ENCODE data around the gene PRC1. TPM values are rescaled to one million over a fixed set of nuclear protein-coding genes. Genes with fewer than 3 reads are reported as not detected.

PRC1 gene
- polyA plus RNA-seq, 1 experiment = 199 TPM

DNA sequence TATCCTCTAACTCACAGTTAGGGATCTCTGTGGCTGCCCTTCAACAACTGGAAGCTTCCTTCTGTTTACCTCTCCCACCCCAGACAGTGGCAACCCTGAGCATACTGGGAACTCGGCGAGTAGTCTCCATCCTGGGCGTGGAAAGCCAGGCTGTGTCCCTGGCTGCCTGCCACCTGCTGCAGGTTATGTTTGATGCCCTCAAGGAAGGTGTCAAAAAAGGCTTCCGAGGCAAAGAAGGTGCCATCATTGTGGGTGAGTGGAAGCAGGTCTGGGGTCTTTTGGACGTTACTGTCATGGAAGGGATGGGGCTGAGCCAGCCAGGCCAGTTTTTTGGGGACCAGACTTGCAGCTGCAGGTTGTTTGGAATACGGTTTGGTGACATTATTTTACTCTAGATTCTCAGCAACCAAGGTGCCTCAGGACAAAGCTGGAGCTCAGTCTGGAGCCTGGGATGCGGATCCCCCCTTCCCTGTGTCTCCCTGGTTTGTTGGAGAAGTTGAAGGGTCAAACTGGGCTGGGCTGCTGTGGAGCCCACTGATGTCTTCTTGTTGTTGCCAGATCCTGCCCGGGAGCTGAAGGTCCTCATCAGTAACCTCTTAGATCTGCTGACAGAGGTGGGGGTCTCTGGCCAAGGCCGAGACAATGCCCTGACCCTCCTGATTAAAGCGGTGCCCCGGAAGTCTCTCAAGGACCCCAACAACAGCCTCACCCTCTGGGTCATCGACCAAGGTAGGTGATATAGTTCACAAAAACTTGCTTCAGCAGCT lies 51.8 kb downstream of the PRC1 start:
- DNase-seq (ENCODE audit: low read depth) = no peak
- Histone ChIP-seq H3K36me3 (ENCODE audit: control insufficient read depth, insufficient read depth, low read length) (peaks cover 49% of the 10 kb centered on the region), H3K27me3 (ENCODE audit: control insufficient read depth, insufficient read depth, low read length) (no peaks in the 10 kb centered on the region), H3K4me3 (ENCODE audit: low read depth, low read length) (no peak overlapping the region)
- TF ChIP-seq CTCF (IDR thresholded peaks at IDR 0.05; ENCODE audit: insufficient read depth, low read depth, low read length) = no peak
- CTCF ChIA-PET = interaction anchor here (1.3 to 10.2 kb wide), 4 partner anchors 9 to 90 kb away, joined by 3 to 87 read pairs (median 7); partner anchors contain the start of genes HDDC3, RCCD1 and UNC45A
- POLR2A ChIA-PET = no interaction called here

GRCh38 chr15:90941038-90941437 lies 53.3 kb downstream of the PRC1 start:
- CTCF ChIA-PET = interaction anchor here (10.2 kb wide), 1 partner anchor 7 kb away, joined by 87 read pairs; the partner anchor contains the start of genes HDDC3 and UNC45A

GRCh38 chr15:90939756-90940155 lies 54.6 kb downstream of the PRC1 start:
- ChIA-PET POLR2A (no interaction called here), CTCF (interaction anchor here (0.6 to 0.8 kb wide), 2 partner anchors 37 to 286 kb away, joined by 3 read pairs; no protein-coding TSS in a partner anchor)
- no peak for TF ChIP-seq CTCF (IDR thresholded peaks at IDR 0.05; ENCODE audit: insufficient read depth, low read depth, low read length)
- no peak for DNase-seq (ENCODE audit: low read depth)
- Histone ChIP-seq H3K4me3 (ENCODE audit: low read depth, low read length) (no peak overlapping the region), H3K36me3 (ENCODE audit: control insufficient read depth, insufficient read depth, low read length) (peaks cover 38% of the 10 kb centered on the region), H3K27me3 (ENCODE audit: control insufficient read depth, insufficient read depth, low read length) (no peaks in the 10 kb centered on the region)

More at GRCh38 chr15:90941038-90941437, 53.3 kb downstream of the PRC1 start:
- POLR2A ChIA-PET = no interaction called here
- no peak for TF ChIP-seq CTCF (IDR thresholded peaks at IDR 0.05; ENCODE audit: insufficient read depth, low read depth, low read length)
- H3K27me3 ChIP-seq (ENCODE audit: control insufficient read depth, insufficient read depth, low read length) = no peaks in the 10 kb centered on the region
- DNase-seq (ENCODE audit: low read depth) = no peak
- H3K4me3 ChIP-seq (ENCODE audit: low read depth, low read length) = no peak overlapping the region
- peaks cover 42% of the 10 kb centered on the region for H3K36me3 ChIP-seq (ENCODE audit: control insufficient read depth, insufficient read depth, low read length)

DNA sequence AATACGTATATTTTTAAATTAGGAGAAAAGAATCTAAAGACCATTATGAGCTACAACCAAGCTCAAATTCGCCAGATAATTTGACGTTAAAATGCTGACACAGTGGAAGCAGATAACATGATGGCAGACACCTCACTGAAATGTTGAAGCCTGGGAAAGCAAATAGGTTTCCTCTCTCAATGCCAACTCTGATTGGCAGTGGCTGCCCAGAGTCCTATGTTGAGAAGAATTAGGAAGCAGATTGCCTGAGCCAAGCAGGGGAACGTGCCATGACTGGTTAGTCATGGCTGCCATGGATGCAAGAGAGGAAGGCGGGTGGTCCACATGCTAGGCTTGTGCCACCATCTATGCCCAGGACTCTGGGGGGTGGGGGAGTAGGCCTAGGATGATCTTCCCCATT lies 56.1 kb downstream of the PRC1 start:
- CTCF ChIA-PET = no interaction called here
- DNase-seq (ENCODE audit: low read depth) = no peak
- POLR2A ChIA-PET = no interaction called here
- no peak for TF ChIP-seq CTCF (IDR thresholded peaks at IDR 0.05; ENCODE audit: insufficient read depth, low read depth, low read length)
- no peak overlapping the region for H3K4me3 ChIP-seq (ENCODE audit: low read depth, low read length)
- peaks cover 31% of the 10 kb centered on the region for H3K36me3 ChIP-seq (ENCODE audit: control insufficient read depth, insufficient read depth, low read length)
- H3K27me3 ChIP-seq (ENCODE audit: control insufficient read depth, insufficient read depth, low read length) = no peaks in the 10 kb centered on the region

DNA sequence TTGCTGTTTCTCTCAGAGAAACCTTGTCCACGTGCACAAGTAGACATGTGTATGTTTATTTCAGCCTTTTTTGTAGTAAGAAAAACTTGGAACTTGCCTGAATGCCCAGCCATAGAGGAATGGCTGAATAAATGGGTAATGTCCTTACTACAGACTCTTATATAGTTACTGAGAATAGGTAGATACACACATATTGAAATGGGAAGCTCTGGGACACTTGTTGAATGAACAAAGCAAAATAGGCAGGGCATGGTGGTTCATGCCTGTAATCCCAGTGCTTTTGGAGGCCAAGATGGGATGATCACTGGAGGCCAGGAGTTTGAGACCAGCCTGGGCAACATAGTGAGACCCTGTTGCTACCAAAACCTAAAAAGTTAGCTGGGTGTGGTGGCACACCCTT lies 57.5 kb downstream of the PRC1 start:
- ChIA-PET CTCF (interaction anchor here (0.8 to 7.1 kb wide), 4 partner anchors 9 to 113 kb away, joined by 3 to 87 read pairs (median 30); no protein-coding TSS in a partner anchor), POLR2A (no interaction called here)
- Histone ChIP-seq H3K4me3 (ENCODE audit: low read depth, low read length) (no peak overlapping the region), H3K27me3 (ENCODE audit: control insufficient read depth, insufficient read depth, low read length) (no peaks in the 10 kb centered on the region), H3K36me3 (ENCODE audit: control insufficient read depth, insufficient read depth, low read length) (peaks cover 22% of the 10 kb centered on the region)
- TF ChIP-seq CTCF (IDR thresholded peaks at IDR 0.05; ENCODE audit: insufficient read depth, low read depth, low read length) = no peak
- DNase-seq (ENCODE audit: low read depth) = no peak

Data from BJ (cell line).